Left lung (tissue), 10 donors: ENCODE measurements around the gene ABHD15. TPM values are rescaled to one million over a fixed set of nuclear protein-coding genes. Genes with fewer than 3 reads are reported as not detected.

Source experiments
- ATAC-seq: fragments of 200-7000 bp; cut with Tn5 transposase; one replicate; pipeline ENCODE4 v1.9.1; 2020; ENCODE audit warnings: moderate library complexity
- DNase-seq, 4 donors: peaks; one replicate each; pipeline ENCODE4 v3.0.0-alpha.2; 2013 to 2020
- H3K27ac ChIP-seq, 2 donors: fragments of 200-600 bp; sonication (generic) in 1 of 2; one replicate each; pipeline versions ENCODE4 v1.5.0 to v1.8.0; 2020 to 2021
- H3K27me3 ChIP-seq, 2 donors: fragments of 200-600 bp; sonication (generic) in 1 of 2; one replicate each; pipeline versions ENCODE4 v1.5.0 to v1.8.0; 2020 to 2021
- H3K36me3 ChIP-seq, 2 donors: fragments of 200-600 bp; sonication (generic) in 1 of 2; one replicate each; pipeline versions ENCODE4 v1.5.0 to v1.8.0; 2020 to 2021
- H3K4me1 ChIP-seq, 2 donors: fragments of 200-600 bp; one replicate each; pipeline ENCODE4 v1.8.0; 2021
- H3K4me3 ChIP-seq, 2 donors: fragments of 200-600 bp; sonication (generic) in 1 of 2; one replicate each; pipeline versions ENCODE4 v1.5.0 to v1.8.0; 2020 to 2021; ENCODE audit warnings: mild to moderate bottlenecking in 1 of 2
- H3K9me3 ChIP-seq, 2 donors: fragments of 200-600 bp; sonication (generic) in 1 of 2; one replicate each; pipeline versions ENCODE4 v1.5.0 to v1.8.0; 2020 to 2021
- intact Hi-C, 2 donors: fragments of 100-400 bp; cut with DNase I; formaldehyde crosslinking; loops; one replicate each; pipeline versions ENCODE4 v1.11.2 to v1.14.2; 2022
- polyA plus RNA-seq, 6 donors: library from polyadenylated mRNA; unstranded; fragments of 120-200 nt; gene quantifications; one replicate each; pipeline ENCODE4 v1.2.1, GENCODE V29; 2013; ENCODE audit not compliant: insufficient read length in 6 of 6
- total RNA-seq, 2 donors: library from RNA; stranded (reverse); fragmentation: NEBNext Ultra II Directional; extraction: Animal tissue kit (Norgen Biotek cat#: 25700); gene quantifications; one replicate each; pipeline ENCODE4 v1.2.1, GENCODE V29; 2021
- TF ChIP-seq, protein P1 (sequence below), 2 donors: fragments of 200-600 bp; sonication (generic) in 1 of 2; IDR thresholded peaks; one replicate each; pipeline versions ENCODE4 v1.5.0 to v1.8.0; 2021; ENCODE audit warnings: antibody characterized with exemption in 2 of 2
- donor health status: DM: no; HTN: yes; CAD: no.
- donor health status: DM: no; HTN: no; CAD: no.

Gene ABHD15
- total and polyA plus RNA-seq, 8 donors = 3.0 to 11.3 (median 4.0) TPM

- TF ChIP-seq, protein P1, sequence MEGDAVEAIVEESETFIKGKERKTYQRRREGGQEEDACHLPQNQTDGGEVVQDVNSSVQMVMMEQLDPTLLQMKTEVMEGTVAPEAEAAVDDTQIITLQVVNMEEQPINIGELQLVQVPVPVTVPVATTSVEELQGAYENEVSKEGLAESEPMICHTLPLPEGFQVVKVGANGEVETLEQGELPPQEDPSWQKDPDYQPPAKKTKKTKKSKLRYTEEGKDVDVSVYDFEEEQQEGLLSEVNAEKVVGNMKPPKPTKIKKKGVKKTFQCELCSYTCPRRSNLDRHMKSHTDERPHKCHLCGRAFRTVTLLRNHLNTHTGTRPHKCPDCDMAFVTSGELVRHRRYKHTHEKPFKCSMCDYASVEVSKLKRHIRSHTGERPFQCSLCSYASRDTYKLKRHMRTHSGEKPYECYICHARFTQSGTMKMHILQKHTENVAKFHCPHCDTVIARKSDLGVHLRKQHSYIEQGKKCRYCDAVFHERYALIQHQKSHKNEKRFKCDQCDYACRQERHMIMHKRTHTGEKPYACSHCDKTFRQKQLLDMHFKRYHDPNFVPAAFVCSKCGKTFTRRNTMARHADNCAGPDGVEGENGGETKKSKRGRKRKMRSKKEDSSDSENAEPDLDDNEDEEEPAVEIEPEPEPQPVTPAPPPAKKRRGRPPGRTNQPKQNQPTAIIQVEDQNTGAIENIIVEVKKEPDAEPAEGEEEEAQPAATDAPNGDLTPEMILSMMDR (IDR thresholded peaks at IDR 0.05) = no peak
- peak in 1 of 4 donors; percentile 56 for DNase-seq
- Histone ChIP-seq H3K4me1 (peaks cover 15 to 66% of the 10 kb centered on the region in 2 donors), H3K9me3 (no peaks in the 10 kb centered on the region), H3K27ac (peak overlapping the region; percentile 68 to 75), H3K4me3 (peak overlapping the region in 1 of 2 donors; percentile 77), H3K27me3 (no peaks in the 10 kb centered on the region), H3K36me3 (peaks cover 0 to 28% of the 10 kb centered on the region in 2 donors)
- no peak for ATAC-seq
- intact Hi-C loops = no loop called here
These were observed 17.7 kb upstream of the ABHD15 start for GRCh38 chr17:29584452-29585079.

DNA sequence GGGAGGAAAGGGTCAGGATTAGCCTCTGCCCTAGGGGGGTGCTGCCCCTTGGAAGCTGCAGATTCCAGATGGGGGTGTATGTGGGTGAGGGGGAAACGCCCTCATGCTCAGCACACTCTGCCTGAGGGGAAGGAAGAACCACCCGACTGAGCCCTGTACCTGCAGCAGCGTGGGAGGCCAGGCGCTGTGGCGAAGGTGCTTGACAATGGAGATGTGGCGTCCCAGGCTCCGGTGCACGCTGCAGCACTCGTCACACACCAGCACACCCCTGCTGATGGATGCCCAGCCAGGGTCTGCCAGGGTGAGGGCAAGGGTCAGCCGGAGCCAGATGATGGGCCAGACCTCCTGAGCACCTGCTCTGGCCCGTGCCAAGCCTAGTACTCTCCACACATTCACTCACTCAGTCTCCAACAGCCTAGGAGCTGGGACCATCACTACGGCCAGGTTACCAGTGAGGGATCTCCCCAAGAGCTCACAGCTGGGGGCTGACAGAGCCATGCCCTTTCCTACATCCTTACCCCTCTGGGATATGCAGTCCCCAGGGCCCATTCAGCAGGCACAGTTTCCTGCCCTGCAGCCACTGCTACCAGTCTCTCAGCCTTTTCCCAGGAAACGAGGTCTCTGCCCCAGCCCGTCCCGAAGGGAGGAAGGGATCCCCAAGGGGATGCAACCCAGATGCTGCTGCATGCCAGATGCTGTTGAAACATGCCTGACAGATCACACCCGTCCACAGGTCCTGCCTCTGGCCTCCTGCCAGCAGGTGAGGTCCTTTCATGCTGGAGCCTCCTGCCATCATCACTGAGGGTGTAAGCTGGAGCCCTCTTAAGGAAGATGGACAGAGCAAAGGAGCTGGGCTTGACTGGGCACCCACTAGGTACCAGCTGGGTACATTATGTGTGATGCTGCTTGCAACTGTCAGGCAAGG, 16.7 kb upstream of the ABHD15 start:
- ATAC-seq (no peak), DNase-seq (peak in 1 of 4 donors; percentile 62)
- Histone ChIP-seq H3K27me3 (no peaks in the 10 kb centered on the region), H3K4me1 (peaks cover 15 to 63% of the 10 kb centered on the region in 2 donors), H3K36me3 (peaks cover 0 to 38% of the 10 kb centered on the region in 2 donors), H3K4me3 (no peak overlapping the region), H3K27ac (peak overlapping the region in 1 of 2 donors; percentile 68), H3K9me3 (no peaks in the 10 kb centered on the region)
- intact Hi-C loops = no loop called here
- TF ChIP-seq, protein P1 (IDR thresholded peaks at IDR 0.05) = no peak

DNA sequence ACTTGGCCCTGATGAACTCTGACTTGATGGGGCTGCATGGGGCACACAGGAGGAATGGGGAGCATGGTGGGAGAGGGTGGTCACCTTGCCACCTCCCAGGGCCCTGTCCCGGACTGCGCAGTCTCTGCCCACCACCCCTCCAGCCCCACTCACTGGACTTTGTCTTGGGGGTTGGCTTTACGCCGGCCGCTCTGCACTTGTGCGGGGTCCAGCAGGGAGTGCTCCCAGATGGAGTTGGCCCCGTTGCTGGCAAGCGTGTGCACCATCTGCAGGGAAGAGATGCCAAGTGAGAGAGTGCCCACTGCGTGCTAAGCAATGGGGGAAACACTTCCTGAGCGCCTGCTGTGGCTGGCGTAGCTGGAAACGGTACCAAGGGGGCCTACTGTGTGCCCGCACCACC, 15.9 kb upstream of the ABHD15 start:
- Histone ChIP-seq H3K4me3 (no peak overlapping the region), H3K36me3 (peaks cover 0 to 46% of the 10 kb centered on the region in 2 donors), H3K27me3 (no peaks in the 10 kb centered on the region), H3K9me3 (no peaks in the 10 kb centered on the region), H3K27ac (no peak overlapping the region), H3K4me1 (peaks cover 8 to 55% of the 10 kb centered on the region in 2 donors)
- intact Hi-C loops = no loop called here
- DNase-seq = peak in 1 of 4 donors; percentile 64
- TF ChIP-seq, protein P1 (IDR thresholded peaks at IDR 0.05) = no peak
- ATAC-seq = no peak

GRCh38 chr17:29582254-29582765, 15.5 kb upstream of the ABHD15 start:
- H3K27ac ChIP-seq = no peak overlapping the region
- H3K4me3 ChIP-seq = no peak overlapping the region
- no peaks in the 10 kb centered on the region for H3K9me3 ChIP-seq
- DNase-seq (peak in 1 of 4 donors; percentile 35), ATAC-seq (no peak)
- TF ChIP-seq, protein P1 (IDR thresholded peaks at IDR 0.05) = no peak
- no peaks in the 10 kb centered on the region for H3K27me3 ChIP-seq
- intact Hi-C loops = no loop called here
- H3K4me1 ChIP-seq = peaks cover 4 to 50% of the 10 kb centered on the region in 2 donors
- peaks cover 0 to 51% of the 10 kb centered on the region in 2 donors for H3K36me3 ChIP-seq
